GM19463 (cell line): ENCODE data around the gene MTPN.

Experiments used
- ATAC-seq: cut with Tn5 transposase; IDR thresholded peaks from one replicate; pipeline ENCODE4 v1.9.1; 2021; ENCODE audit warnings: mild to moderate bottlenecking, moderate library complexity; ENCODE audit not compliant: unreplicated experiment

MTPN gene

GRCh38 chr7:135959646-135960363 lies 17.4 kb downstream of the MTPN start:
- ATAC-seq, result no peak

- ATAC-seq, result no peak
These were observed 19.0 kb downstream of the MTPN start for GRCh38 chr7:135958173-135958572.

- ATAC-seq, result no peak
These were observed 19.5 kb downstream of the MTPN start for GRCh38 chr7:135957627-135958026.

GRCh38 chr7:135956393-135956792 lies 20.8 kb downstream of the MTPN start:
- ATAC-seq, result no peak

- ATAC-seq, result no peak
These were observed 26.2 kb downstream of the MTPN start for GRCh38 chr7:135950972-135951371.

GRCh38 chr7:135950429-135950828 lies 26.7 kb downstream of the MTPN start:
- ATAC-seq, result no peak

GRCh38 chr7:135946289-135947055 lies 30.7 kb downstream of the MTPN start:
- ATAC-seq, result no peak

- no peak for ATAC-seq
These were observed 32.4 kb downstream of the MTPN start for GRCh38 chr7:135944753-135945152.

- no peak for ATAC-seq
These were observed 33.9 kb downstream of the MTPN start for GRCh38 chr7:135943134-135943879.

- peak; percentile 78 for ATAC-seq
These were observed 34.5 kb downstream of the MTPN start for GRCh38 chr7:135942614-135943013.

GRCh38 chr7:135940077-135941075 lies 36.8 kb downstream of the MTPN start:
- no peak for ATAC-seq

GRCh38 chr7:135939261-135939812 lies 37.8 kb downstream of the MTPN start:
- no peak for ATAC-seq

GRCh38 chr7:135938563-135938962 lies 38.6 kb downstream of the MTPN start:
- peak; percentile 51 for ATAC-seq

GRCh38 chr7:135938086-135938485 lies 39.1 kb downstream of the MTPN start:
- no peak for ATAC-seq

GRCh38 chr7:135936497-135937217 lies 40.5 kb downstream of the MTPN start:
- ATAC-seq, result no peak

GRCh38 chr7:135934651-135935050 lies 42.5 kb downstream of the MTPN start:
- no peak for ATAC-seq

GRCh38 chr7:135933509-135934188 lies 43.5 kb downstream of the MTPN start:
- ATAC-seq, result no peak

- no peak for ATAC-seq
These were observed 45.0 kb downstream of the MTPN start for GRCh38 chr7:135932131-135932530.
